GM12874 (cell line): ENCODE results near the gene MSRB3.

Source experiments
- TF ChIP-seq, protein P1 (sequence below): IDR thresholded peaks from 2 replicates; pipeline ENCODE4 v1.5.1; 2011; ENCODE audit warnings: low read depth, mild to moderate bottlenecking, control low read depth, low read length, moderate library complexity; ENCODE audit not compliant: insufficient read depth

The MSRB3 gene

DNA sequence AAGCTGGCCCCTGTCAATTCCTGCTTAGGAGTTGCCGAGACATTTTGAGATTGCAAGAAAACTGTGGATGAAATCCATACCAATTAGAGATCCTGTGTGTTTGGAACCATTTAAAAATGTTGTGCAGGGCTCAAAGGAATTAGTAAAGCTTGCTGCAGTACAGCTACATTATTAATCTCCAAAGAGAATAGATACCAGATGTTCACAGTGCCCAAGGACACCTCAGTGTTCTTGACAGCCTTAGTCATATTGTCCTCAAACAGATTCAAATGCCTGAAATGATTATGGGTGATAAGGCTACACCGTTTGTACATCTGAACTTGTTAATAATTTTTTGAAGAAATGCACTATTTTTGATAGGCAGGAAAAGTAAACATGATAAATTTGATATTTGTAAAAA, 164.6 kb downstream of the MSRB3 start:
- TF ChIP-seq, protein P1, sequence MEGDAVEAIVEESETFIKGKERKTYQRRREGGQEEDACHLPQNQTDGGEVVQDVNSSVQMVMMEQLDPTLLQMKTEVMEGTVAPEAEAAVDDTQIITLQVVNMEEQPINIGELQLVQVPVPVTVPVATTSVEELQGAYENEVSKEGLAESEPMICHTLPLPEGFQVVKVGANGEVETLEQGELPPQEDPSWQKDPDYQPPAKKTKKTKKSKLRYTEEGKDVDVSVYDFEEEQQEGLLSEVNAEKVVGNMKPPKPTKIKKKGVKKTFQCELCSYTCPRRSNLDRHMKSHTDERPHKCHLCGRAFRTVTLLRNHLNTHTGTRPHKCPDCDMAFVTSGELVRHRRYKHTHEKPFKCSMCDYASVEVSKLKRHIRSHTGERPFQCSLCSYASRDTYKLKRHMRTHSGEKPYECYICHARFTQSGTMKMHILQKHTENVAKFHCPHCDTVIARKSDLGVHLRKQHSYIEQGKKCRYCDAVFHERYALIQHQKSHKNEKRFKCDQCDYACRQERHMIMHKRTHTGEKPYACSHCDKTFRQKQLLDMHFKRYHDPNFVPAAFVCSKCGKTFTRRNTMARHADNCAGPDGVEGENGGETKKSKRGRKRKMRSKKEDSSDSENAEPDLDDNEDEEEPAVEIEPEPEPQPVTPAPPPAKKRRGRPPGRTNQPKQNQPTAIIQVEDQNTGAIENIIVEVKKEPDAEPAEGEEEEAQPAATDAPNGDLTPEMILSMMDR, result no peak

DNA sequence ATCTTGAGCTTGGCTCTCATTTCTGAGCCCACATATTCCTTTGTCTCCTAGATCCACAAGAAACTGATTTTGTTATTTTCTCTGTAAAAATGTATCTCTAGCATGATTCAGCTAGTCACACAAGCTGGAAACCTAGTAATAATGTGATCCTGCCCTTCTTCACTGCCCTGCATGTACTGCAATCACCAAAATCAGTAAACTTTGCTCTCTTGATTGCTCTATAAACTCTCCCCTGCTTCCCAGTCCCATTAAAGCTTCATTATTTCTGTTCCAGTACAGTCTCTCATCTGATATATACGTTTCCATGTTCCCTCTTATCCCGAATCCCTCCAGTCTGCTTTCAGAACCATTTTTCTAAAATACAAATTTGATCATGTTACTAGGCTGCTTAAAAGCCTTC, 166.5 kb downstream of the MSRB3 start:
- TF ChIP-seq, protein P1, result no peak

DNA sequence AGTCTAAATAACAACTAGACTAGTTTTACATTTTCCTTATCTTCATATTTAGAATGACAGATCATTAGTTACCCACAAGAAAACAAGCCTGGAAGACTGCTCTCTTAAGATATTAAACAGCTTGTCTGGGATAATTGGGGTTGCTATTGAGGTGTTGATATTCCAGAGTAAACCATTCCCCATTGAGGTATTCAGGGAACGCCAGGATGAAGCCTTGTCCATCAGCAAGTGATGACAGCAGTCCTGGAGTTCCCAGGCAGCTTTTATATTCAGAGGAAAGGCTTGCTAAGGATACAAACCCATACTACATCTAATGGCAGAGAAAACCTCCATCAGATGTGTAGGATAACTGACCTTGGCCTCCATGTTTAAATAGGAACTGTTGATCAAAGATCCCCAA, 168.4 kb downstream of the MSRB3 start:
- TF ChIP-seq, protein P1, result no peak

DNA sequence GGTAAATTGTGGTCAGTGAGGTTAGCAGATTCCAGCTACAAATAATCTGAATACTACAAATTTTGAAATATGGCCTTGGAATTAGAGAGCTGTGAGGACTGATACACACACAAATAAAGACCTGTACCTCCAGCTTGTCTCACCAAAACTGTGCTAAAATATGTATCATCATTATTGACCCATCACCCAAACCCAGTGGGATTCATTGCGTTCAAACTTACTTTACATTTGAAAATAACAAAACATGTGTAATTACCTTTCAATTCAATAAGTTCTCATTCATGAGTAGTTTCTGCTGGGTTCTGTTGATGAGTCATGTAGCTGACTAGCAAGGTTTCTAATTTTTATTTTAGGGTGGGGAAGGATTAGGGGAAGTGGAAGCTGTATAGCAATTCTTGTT, 170.9 kb downstream of the MSRB3 start:
- TF ChIP-seq, protein P1, result no peak

DNA sequence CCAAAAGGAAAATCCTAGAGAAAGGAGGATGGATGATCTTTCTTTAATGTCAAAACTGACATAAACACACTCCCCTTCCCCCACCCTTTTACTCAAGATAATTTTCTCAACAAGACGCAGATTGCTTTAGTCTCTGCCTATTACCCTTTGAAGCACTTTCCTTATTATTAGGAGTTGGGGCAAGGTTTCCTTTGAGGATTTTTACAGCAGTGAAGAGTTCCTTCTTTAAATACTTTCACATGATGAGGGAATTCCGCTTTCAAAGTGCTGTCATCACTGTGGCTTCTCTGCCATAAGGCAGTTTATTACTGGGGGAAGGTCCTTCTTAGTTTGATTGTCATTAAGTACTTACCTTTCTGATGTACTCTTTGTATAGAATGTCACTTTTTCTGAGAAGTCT, 172.1 kb downstream of the MSRB3 start:
- TF ChIP-seq, protein P1, result no peak

DNA sequence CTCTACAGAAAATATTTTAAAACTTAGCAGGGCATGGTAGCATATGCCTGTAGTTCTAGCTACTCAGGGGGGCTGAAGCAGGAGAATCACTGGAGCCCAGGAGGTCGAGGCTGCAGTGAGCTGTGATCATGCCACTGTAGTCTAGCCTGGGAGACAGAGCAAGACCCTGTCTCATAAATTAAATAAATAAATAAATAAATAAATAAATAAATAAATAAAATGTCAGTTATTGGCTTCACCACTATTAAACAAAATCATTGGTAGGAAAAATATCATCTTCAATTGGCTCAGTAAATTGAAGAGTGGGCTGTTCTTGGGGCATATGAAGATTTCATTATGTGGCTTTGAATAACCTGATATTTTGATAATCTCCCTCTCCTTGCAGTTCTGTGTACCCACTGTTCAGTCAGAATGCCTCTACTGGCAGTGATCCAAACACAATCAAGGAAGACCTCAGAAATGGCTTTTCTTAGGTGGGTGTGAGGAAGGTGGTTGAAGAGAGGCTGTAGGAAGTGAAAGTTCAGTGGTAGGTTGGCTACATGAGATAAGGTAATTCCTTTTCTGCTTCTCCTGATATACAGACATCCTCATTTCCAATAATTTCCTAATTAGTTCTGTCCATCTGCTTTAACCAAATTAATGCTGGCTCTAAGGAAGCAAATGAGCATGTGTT, 175.8 kb downstream of the MSRB3 start:
- TF ChIP-seq, protein P1, result no peak

DNA sequence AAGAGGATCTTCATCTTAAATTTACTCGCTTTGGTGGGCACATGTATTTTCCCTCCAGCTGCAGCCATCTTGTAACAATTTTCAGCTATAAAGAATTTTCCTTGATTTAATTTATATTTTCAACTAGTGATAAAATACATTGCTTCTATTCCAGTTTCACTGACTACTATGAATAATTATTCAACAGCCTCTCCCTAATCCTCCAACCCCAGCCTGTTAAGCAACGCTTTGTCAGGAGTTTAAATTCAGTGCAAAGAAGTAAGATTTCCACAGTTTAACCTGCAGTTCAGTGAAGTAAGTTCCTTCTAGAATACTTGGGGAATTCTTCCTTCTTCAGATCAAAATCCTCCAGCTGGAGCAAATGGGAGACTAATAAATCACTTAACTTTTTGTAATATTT, 180.2 kb downstream of the MSRB3 start:
- TF ChIP-seq, protein P1, result no peak
